ENCODE measurements around the gene FAM53B.

DNA sequence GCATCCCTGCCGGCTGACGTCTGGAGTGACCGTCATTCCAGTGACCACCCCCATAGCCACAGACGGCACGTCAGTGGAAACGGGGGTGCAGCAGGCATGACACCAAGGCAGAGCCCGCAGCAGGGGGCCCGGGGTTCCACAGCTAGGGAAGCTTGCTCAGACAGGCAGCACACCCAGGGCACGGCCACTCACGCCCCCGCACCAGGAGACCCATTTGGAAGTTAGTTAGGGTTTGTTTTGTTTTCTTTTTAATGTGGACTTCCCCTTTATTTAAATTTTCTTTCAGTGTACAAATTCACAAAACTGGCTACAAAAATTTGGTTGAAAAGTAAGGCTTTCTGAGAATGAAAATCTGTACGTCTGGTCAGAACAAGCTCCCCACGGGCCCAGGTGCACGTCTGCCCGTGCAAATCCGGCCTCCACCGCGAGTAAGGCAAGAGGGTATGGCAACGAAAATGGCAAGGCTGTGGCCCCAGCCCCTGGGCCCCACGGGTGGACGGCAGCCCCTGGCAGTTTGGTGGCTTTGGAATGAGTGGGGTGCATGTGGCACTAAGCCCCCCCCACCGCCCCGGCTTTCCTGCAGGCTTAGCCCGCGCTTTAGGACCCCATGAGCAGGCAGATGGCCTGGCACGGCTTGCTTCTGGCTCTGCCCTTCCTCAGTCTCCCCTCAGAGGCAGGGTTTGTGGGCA, 124.2 kb downstream of the FAM53B start:
- TF ChIP-seq CTCF (conservative IDR thresholded peaks at IDR 0.05) (no peak), EZH2 (IDR thresholded peaks at IDR 0.05; ENCODE audit: low read depth) (no peak)
